Stimulated activated CD4-positive, alpha-beta T cell treated with anti-CD3 and anti-CD28 coated beads, TNF-alpha, amount 100 ng/mL, for 1 hour (primary cell): ENCODE data around the gene PLA2G2C.
A peak's percentile ranks its signal among the peaks of the same experiment; 100 is the strongest.

Experiments
- DNase-seq, 3 donors: peaks; one replicate each; pipeline ENCODE4 v3.0.0-alpha.2; 2020; ENCODE audit warnings: low read depth in 3 of 3, low spot score in 1 of 3

The PLA2G2C gene

GRCh38 chr1:20184997-20185833 lies 1.1 kb downstream of the PLA2G2C start:
- peak; percentile 16 to 22 (median 21) for DNase-seq

GRCh38 chr1:20184481-20184900 lies 1.8 kb downstream of the PLA2G2C start:
- no peak for DNase-seq

GRCh38 chr1:20183616-20184271 lies 2.6 kb downstream of the PLA2G2C start:
- no peak for DNase-seq

- no peak for DNase-seq
These were observed 3.3 kb downstream of the PLA2G2C start for GRCh38 chr1:20183035-20183434.

GRCh38 chr1:20182415-20182814 lies 3.9 kb downstream of the PLA2G2C start:
- DNase-seq = no peak

GRCh38 chr1:20180844-20181207 lies 5.5 kb downstream of the PLA2G2C start:
- DNase-seq = no peak

DNA sequence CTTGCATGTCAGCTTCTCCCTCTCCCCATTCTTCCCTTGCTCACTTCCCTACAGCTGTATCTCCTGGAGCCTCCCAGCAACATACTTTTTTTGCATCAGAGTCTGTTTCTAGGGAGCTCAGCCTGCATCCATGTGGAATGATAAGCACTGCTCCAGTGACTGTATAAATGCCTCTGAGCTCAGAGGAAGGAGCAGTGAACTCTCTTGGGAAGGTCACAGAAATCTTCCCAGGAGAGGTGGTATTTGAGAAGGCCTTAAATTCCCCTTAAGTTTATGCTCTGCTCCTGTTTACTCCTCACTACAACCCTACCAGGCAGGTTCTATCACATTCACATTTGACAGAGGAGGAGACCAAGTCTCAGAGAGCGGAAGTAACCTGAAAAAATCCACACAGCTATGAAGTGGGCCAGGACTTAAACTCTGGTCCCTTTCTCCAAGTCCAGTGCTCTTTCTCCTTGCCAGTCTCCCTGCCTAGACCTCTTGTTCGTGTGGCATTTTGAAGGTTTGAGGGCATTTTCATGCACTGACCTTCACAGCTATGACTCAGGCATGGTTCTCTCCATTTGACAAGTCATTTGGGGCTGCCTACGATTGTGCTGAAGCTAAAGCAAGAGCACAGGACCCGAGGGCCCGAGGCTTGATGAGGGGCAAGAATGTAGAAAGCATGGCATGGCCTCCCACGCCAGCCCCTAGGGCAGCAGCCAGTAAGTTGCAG lies 6.0 kb downstream of the PLA2G2C start:
- DNase-seq = no peak

DNA sequence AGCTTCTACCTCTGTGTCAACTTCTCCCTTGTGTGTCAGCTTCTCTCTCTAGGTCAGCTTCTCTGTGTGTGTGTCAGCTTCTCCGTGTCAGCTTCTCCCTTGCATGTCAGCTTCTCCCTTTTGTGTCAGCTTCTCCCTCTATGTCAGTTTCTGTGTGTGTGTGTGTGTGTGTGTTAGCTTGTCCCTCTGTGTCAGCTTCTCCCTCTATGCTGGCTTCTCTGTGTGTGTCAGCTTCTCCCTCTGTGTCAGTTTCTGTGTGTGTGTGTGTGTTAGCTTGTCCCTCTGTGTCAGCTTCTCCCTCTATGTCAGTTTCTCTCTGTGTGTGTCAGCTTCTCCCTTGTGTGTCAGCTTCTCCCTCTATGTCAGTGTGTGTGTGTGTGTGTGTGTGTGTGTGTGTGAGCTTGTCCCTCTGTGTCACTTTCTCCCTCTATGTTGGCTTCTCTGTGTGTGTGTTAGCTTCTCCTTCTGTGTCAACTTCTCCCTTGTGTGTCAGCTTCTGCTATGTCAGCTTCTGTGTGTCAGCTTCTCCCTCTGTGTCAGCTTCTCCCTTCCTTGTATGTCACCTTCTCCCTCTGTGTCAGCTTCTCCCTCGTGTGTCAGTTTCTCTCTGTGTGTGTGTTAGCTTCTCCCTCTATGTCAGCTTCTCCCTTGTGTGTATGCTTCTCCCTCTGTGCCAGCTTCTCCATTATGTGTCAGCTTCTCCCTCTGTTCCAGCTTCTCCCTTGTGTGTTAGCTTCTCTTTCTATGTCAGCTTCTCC lies 6.8 kb downstream of the PLA2G2C start:
- DNase-seq = no peak

DNA sequence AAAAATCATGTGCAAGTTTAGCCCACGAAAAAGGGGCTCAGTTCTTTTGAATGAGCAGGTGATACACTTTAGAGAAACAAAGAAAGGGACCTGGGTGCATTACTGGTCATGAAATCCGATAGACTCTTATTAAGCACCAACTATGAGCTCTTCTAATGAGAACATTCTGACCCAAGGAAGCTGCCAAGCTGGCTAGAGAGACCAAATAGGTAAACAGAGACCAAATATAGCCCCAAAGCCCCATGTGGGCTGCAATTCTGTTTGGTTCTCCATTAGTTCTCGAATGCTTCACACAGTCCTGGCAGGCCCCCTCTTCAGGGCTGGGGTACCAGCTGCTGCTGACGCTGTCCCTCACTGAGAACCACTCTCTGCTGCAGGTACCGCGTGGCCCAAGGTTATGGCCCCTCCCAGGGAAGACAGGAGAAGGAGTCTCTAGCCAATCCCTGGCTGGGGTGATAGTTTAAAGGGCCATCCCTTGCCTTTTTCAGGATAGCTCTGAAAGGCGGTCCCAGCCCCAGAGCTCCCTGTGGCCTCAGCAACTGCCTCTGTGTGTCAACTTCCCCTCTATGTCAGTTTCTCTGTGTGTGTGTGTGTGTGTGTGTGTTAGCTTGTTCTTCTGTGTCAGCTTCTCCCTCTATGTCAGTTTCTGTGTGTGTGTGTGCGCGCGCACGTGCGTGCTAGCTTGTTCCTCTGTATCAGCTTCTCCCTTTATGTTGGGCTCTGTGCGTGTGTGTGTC lies 7.5 kb downstream of the PLA2G2C start:
- DNase-seq = no peak

DNA sequence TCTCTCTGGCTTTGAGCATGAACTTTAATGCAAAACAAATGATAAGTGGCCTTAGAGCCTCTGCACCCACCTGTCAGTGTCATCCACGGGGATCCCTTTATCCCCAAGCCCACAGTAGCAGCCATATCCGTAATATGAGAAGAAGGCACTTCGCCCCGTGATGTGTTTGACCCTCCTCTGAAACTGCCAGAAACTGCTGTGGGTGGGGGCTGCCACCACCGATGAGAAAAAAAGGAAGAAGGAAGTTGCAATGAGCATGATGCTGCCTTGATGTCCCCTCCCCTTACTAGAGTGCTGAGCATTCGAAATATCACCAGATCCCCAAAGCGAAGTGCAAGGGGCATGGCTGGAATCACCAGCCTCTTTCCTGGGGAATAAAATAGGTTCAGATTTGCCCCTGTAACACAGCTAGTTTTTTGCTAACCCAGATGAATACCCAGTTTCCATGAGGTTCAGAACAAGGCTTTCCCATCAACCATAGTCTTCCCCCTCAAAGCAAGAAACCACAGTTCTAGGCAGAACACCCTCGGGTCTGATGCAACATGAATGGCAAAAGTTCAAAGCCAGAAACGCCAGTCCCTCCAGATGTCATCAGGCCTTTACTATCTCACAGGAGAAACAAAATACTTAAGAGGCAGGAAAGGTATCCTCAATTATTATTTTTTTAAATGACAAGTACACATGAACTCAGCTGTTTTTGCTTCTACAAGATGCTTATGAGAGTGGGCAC lies 11.2 kb downstream of the PLA2G2C start:
- DNase-seq = no peak

DNA sequence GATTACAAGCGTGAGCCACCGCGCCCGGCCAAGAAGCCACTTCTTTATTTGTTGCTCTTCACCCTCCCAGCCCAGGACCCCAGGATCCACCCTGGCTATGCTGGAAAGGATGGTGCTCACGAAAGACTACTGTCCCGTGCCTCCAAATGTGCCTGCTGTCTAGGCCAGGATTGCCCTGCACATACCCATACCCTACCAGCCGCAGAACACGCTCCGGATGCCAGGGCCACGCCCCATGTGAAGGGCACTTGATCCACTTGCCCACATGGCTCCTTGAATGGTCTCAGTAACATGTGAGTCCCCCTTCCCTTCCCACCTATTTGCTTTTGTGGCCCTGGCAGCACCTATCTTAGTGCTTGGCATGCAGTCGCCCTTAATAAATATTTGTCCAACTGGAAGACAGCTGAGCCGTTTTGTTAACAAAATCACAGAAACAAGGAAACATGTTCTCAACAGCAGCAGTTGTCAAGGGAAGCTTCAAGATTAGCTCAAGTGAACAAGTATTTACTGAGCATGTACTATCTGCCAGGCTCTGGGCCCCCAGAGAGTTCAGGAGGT lies 14.2 kb downstream of the PLA2G2C start:
- DNase-seq = no peak

- DNase-seq = no peak
These were observed 16.4 kb downstream of the PLA2G2C start for GRCh38 chr1:20169932-20170331.

DNA sequence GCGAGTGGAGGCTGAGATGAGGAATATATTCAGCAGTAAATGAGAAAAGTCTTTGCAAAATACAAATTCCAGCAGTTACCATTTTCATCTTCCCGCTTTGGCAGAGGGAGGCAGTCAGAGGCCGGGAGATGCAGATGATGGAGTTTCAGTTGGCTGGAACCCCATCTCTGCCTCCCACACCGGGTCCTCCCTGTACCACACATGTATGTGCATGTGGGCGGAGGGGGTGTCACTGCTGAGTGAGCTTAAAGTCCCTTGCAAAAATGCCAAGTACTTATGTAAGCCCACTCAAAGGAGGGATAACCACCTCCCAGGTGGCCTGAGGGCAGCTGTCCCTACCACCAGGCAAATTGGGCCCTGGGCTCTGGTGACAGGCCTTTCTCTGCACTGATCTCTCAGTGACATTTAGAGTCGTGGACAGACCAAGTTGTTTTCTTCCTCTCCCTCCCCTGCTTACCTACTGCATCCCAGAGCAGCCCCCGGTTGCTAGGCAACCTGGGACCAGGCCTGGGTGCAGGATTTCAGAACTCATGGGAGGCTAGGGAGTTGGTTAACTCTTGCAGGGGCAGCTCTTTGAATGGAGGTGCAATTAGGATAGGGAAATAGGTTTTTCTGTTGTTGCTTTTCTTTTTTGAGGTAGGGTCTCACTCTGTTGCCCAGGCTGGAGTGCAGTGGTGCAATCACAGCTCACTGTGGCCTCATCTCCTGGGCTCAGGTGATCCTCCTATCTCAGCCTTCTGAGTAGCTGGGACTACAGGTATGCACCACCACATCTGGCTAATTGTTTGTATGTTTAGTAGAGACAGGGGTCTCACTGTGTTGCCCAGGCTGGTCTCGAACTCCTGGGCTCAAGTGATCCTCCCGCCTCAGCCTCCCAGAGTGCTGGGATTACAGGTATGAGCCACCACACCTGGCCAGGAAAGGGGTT lies 17.5 kb downstream of the PLA2G2C start:
- DNase-seq = no peak

DNA sequence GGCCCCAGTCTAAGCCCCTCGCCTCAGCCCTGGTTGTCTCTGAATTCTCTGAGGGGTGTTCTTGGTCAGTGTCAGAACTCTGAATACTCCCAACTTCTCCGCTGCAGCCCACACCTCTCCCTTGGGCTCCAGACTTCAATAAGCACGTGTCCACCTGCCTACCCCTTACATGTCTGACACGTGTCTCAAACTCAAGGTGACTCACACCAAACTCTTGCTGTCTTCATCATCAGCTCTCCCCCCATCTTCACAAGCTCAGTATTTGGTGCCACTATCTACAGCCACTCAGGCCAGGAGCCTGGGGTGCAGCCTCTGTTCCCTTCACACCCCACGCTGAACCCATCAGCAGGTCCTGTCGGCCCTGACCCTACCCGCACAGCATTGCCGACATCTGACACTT lies 19.2 kb downstream of the PLA2G2C start:
- no peak for DNase-seq

DNA sequence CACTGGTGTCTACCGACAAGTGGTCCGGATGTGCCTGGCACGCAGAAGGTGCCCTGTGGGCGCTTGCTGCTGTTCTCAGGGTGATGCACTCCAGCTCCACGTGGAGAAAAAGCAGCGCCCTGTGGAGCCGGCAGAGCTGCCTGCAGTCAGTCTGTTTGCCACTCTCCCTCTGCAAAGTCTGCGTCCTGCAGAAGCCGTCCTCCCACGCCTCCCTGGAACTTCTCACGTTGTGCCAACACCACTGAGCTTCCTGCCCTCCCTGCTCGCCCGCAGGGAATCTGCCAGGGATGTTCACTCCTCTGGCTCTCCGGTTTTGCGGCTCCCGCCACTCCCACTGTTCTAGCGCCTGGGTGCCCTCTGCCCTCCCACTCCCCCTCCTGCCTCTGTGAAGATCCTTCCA lies 20.3 kb downstream of the PLA2G2C start:
- DNase-seq = no peak

- no peak for DNase-seq
These were observed 20.8 kb downstream of the PLA2G2C start for GRCh38 chr1:20165522-20165951.

- no peak for DNase-seq
These were observed 21.6 kb downstream of the PLA2G2C start for GRCh38 chr1:20164694-20165202.

DNA sequence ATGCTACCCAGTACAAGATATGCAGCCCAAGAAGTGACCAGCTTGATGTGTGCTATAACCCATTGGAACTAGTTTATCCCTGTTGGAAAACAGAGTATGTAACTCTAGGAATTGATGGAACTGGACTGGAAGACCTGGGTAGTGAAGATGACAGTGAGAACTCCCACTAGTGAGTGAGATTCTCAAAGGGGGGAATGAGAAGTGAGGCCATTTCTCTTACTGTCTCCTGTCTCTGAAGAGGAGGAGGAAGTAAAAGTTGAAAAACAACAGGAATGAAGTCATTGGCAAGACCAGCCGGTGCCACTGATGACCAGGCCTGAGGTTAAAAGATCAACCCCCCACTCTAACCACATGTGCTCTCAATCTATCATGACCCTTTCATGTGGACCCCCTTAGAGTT lies 26.3 kb downstream of the PLA2G2C start:
- DNase-seq = no peak
